GM23338 (cell line): ENCODE measurements around the gene RBKS. TPM values are rescaled to one million over a fixed set of nuclear protein-coding genes. Genes with fewer than 3 reads are reported as not detected.

Source experiments
- ATAC-seq: fragments of 200-7000 bp; cut with Tn5 transposase; 3 replicates; pipeline ENCODE4 v1.9.1; 2020
- DNase-seq: peaks from one replicate; pipeline ENCODE4 v3.0.0-alpha.2; 2015; ENCODE audit warnings: low spot score
- H2AFZ ChIP-seq: fragments of 200-600 bp; sonication (generic); 2 replicates; pipeline ENCODE4 v1.8.0; 2016; ENCODE audit warnings: antibody characterized with exemption, mild to moderate bottlenecking, moderate library complexity
- H3F3A ChIP-seq: fragments of 200-600 bp; sonication (generic); replicated peaks from 2 replicates; pipeline ENCODE4 v1.8.0; 2017; ENCODE audit warnings: antibody characterized with exemption, mixed run types, low read depth
- H3K27ac ChIP-seq: fragments of 200-600 bp; sonication (generic); 2 replicates; pipeline ENCODE4 v1.6.1; 2016; ENCODE audit warnings: low read depth
- H3K27me3 ChIP-seq: fragments of 200-600 bp; sonication (generic); 2 replicates; pipeline ENCODE4 v1.8.0; 2016; ENCODE audit warnings: mild to moderate bottlenecking, mixed run types, moderate library complexity; ENCODE audit not compliant: insufficient read depth
- H3K36me3 ChIP-seq: fragments of 200-600 bp; sonication (generic); 2 replicates; pipeline ENCODE4 v1.8.0; 2016; ENCODE audit warnings: mild to moderate bottlenecking; ENCODE audit not compliant: insufficient read depth
- H3K4me1 ChIP-seq: fragments of 200-600 bp; sonication (generic); 2 replicates; pipeline ENCODE4 v1.8.0; 2016; ENCODE audit warnings: mild to moderate bottlenecking, moderate library complexity; ENCODE audit not compliant: insufficient read depth
- H3K4me2 ChIP-seq: fragments of 200-600 bp; sonication (generic); 2 replicates; pipeline ENCODE4 v1.7.1; 2017; ENCODE audit warnings: mixed run types
- H3K4me3 ChIP-seq: fragments of 200-600 bp; sonication (generic); 2 replicates; pipeline ENCODE4 v1.6.1; 2016; ENCODE audit warnings: mixed run types
- H3K79me2 ChIP-seq: fragments of 200-600 bp; sonication (generic); replicated peaks from 2 replicates; pipeline ENCODE4 v1.8.0; 2017; ENCODE audit warnings: mild to moderate bottlenecking; ENCODE audit not compliant: insufficient read depth
- H3K9me2 ChIP-seq: fragments of 200-600 bp; sonication (generic); 2 replicates; pipeline ENCODE4 v1.8.0; 2017; ENCODE audit not compliant: insufficient read depth
- H4K20me1 ChIP-seq: fragments of 200-600 bp; sonication (generic); replicated peaks from 2 replicates; pipeline ENCODE4 v1.8.0; 2017; ENCODE audit warnings: mild to moderate bottlenecking; ENCODE audit not compliant: insufficient read depth
- H3K27ac Mint-ChIP-seq: 2 replicates; pipeline ENCODE4 v1.8.0; 2020; ENCODE audit warnings: inconsistent platforms, mild to moderate bottlenecking, moderate library complexity, mixed read lengths
- H3K27me3 Mint-ChIP-seq: 3 replicates; pipeline ENCODE4 v1.8.0; 2022; ENCODE audit warnings: low read depth, mild to moderate bottlenecking, moderate library complexity, mixed read lengths, inconsistent platforms; ENCODE audit not compliant: insufficient read depth, poor library complexity
- H3K36me3 Mint-ChIP-seq: 3 replicates; pipeline ENCODE4 v1.8.0; 2021; ENCODE audit warnings: low read depth, mild to moderate bottlenecking, inconsistent platforms, moderate library complexity, mixed read lengths
- H3K4me1 Mint-ChIP-seq: 3 replicates; pipeline ENCODE4 v1.8.0; 2020; ENCODE audit warnings: mild to moderate bottlenecking, inconsistent platforms, mixed read lengths
- H3K4me3 Mint-ChIP-seq: 3 replicates; pipeline ENCODE4 v1.8.0; 2021; ENCODE audit warnings: moderate library complexity, mild to moderate bottlenecking, inconsistent platforms, mixed read lengths
- H3K9me3 Mint-ChIP-seq: 3 replicates; pipeline ENCODE4 v1.8.0; 2020; ENCODE audit warnings: moderate library complexity, mild to moderate bottlenecking, inconsistent platforms, mixed read lengths
- CREB1 ChIP-seq: fragments of 250-450 bp; sonication (Bioruptor Pico); IDR thresholded peaks from 2 replicates; pipeline ENCODE4 v1.5.0; 2020; ENCODE audit warnings: low read depth, mild to moderate bottlenecking, moderate library complexity
- POLR2AphosphoS5 ChIP-seq: IDR thresholded peaks from 2 replicates; pipeline ENCODE4 v1.6.1; 2016; ENCODE audit warnings: antibody characterized with exemption, low read depth
- ZNF331 ChIP-seq: fragments of 250-450 bp; sonication (Bioruptor Pico); IDR thresholded peaks from 2 replicates; pipeline ENCODE4 v1.5.0; 2020; ENCODE audit warnings: low read depth, mild to moderate bottlenecking, moderate library complexity
- polyA plus RNA-seq: library from polyadenylated mRNA; unstranded; fragments of >200 nt; fragmentation: Nextera tagmentation; extraction: Ambion mirVana; gene quantifications from 2 replicates; pipeline ENCODE4 v1.2.1, GENCODE V29; 2016
- total RNA-seq: library from RNA; depleted of rRNA; stranded (reverse); fragments of >200 nt; shearing (Covaris generic); gene quantifications from 2 replicates; pipeline ENCODE4 v1.2.3, GENCODE V29; 2014
- TF ChIP-seq, protein P1 (sequence below): fragments of 250-450 bp; sonication (Bioruptor Pico); IDR thresholded peaks from 2 replicates; pipeline ENCODE4 v1.5.0; 2020; ENCODE audit warnings: mild to moderate bottlenecking, moderate library complexity
- TF ChIP-seq, protein P2 (sequence below): IDR thresholded peaks from 2 replicates; pipeline ENCODE4 v1.6.1; 2016; ENCODE audit warnings: antibody characterized with exemption

Gene RBKS
- total and polyA plus RNA-seq, 2 experiments from 2014 or later, result 1.3 to 1.5 TPM

DNA sequence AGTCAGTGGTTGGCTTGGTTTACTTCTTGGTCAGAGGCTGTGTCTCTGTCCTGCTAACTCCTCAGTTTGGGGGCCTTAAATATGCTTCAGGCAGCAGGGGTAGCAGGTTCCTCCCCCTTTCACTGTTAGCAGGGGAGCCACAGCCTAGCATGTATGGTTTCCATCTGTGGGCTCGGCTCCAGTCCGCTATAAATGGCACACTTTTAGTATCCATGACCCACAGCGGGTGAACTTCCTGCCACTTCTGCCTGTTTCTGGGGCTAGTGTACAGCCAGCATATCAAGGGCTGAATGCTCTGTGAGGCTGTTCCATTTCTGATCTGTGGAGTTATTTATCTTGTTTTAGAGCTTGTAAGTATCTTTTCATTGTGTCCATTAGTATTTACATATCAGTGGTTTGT, 60.4 kb downstream of the RBKS start:
- ATAC-seq, result no peak
- TF ChIP-seq, protein P1, sequence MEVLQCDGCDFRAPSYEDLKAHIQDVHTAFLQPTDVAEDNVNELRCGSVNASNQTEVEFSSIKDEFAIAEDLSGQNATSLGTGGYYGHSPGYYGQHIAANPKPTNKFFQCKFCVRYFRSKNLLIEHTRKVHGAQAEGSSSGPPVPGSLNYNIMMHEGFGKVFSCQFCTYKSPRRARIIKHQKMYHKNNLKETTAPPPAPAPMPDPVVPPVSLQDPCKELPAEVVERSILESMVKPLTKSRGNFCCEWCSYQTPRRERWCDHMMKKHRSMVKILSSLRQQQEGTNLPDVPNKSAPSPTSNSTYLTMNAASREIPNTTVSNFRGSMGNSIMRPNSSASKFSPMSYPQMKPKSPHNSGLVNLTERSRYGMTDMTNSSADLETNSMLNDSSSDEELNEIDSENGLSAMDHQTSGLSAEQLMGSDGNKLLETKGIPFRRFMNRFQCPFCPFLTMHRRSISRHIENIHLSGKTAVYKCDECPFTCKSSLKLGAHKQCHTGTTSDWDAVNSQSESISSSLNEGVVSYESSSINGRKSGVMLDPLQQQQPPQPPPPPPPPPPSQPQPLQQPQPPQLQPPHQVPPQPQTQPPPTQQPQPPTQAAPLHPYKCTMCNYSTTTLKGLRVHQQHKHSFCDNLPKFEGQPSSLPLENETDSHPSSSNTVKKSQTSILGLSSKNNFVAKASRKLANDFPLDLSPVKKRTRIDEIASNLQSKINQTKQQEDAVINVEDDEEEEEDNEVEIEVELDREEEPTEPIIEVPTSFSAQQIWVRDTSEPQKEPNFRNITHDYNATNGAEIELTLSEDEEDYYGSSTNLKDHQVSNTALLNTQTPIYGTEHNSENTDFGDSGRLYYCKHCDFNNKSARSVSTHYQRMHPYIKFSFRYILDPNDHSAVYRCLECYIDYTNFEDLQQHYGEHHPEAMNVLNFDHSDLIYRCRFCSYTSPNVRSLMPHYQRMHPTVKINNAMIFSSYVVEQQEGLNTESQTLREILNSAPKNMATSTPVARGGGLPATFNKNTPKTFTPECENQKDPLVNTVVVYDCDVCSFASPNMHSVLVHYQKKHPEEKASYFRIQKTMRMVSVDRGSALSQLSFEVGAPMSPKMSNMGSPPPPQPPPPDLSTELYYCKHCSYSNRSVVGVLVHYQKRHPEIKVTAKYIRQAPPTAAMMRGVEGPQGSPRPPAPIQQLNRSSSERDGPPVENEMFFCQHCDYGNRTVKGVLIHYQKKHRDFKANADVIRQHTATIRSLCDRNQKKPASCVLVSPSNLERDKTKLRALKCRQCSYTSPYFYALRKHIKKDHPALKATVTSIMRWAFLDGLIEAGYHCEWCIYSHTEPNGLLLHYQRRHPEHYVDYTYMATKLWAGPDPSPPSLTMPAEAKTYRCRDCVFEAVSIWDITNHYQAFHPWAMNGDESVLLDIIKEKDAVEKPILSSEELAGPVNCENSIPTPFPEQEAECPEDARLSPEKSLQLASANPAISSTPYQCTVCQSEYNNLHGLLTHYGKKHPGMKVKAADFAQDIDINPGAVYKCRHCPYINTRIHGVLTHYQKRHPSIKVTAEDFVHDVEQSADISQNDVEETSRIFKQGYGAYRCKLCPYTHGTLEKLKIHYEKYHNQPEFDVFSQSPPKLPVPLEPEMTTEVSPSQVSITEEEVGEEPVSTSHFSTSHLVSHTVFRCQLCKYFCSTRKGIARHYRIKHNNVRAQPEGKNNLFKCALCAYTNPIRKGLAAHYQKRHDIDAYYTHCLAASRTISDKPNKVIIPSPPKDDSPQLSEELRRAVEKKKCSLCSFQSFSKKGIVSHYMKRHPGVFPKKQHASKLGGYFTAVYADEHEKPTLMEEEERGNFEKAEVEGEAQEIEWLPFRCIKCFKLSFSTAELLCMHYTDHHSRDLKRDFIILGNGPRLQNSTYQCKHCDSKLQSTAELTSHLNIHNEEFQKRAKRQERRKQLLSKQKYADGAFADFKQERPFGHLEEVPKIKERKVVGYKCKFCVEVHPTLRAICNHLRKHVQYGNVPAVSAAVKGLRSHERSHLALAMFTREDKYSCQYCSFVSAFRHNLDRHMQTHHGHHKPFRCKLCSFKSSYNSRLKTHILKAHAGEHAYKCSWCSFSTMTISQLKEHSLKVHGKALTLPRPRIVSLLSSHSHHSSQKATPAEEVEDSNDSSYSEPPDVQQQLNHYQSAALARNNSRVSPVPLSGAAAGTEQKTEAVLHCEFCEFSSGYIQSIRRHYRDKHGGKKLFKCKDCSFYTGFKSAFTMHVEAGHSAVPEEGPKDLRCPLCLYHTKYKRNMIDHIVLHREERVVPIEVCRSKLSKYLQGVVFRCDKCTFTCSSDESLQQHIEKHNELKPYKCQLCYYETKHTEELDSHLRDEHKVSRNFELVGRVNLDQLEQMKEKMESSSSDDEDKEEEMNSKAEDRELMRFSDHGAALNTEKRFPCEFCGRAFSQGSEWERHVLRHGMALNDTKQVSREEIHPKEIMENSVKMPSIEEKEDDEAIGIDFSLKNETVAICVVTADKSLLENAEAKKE, result no peak
- TF ChIP-seq, protein P2, sequence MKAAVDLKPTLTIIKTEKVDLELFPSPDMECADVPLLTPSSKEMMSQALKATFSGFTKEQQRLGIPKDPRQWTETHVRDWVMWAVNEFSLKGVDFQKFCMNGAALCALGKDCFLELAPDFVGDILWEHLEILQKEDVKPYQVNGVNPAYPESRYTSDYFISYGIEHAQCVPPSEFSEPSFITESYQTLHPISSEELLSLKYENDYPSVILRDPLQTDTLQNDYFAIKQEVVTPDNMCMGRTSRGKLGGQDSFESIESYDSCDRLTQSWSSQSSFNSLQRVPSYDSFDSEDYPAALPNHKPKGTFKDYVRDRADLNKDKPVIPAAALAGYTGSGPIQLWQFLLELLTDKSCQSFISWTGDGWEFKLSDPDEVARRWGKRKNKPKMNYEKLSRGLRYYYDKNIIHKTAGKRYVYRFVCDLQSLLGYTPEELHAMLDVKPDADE, result no peak
- no peak for TF ChIP-seq ZNF331 (CRISPR knock-in tag)
- no peak for TF ChIP-seq POLR2AphosphoS5
- no peak for TF ChIP-seq CREB1 (CRISPR knock-in tag)

More for the DNA sequence above, 60.4 kb downstream of the RBKS start:
- Histone ChIP-seq H3K79me2 (no peaks in the 10 kb centered on the region), H3K27me3 (no peaks in the 10 kb centered on the region), H3K4me2 (no peak overlapping the region), H3K9me2 (no peaks in the 10 kb centered on the region), H2AFZ (no peak overlapping the region), H3K36me3 (no peaks in the 10 kb centered on the region), H3K4me1 (no peaks in the 10 kb centered on the region), H3K27ac (no peak overlapping the region), H3K4me3 (no peak overlapping the region), H3F3A (no peaks in the 10 kb centered on the region), H4K20me1 (no peaks in the 10 kb centered on the region)
- Mint-ChIP-seq H3K4me1 (peaks cover 2% of the 10 kb centered on the region; the same call in 2 of the 3 replicates), H3K27me3 (no peaks in the 10 kb centered on the region), H3K9me3 (peaks cover 5% of the 10 kb centered on the region; the same call in 2 of the 3 replicates), H3K36me3 (0 out of 3 replicates have a peak, but pooled peaks cover 2% of the 10 kb centered on the region), H3K27ac (no peak overlapping the region), H3K4me3 (no peak overlapping the region)
- DNase-seq, result no peak
